Osteoblast (primary cell): ENCODE measurements around the gene MLLT6. TPM values are rescaled to one million over a fixed set of nuclear protein-coding genes. Genes with fewer than 3 reads are reported as not detected.

Experiments
- DNase-seq: peaks from one replicate; pipeline ENCODE4 v3.0.0; 2011; ENCODE audit warnings: low spot score, mixed read lengths; ENCODE audit not compliant: insufficient read length; ENCODE audit errors: missing footprints
- H2AFZ ChIP-seq: 2 replicates; pipeline ENCODE4 v1.6.0; 2011; ENCODE audit warnings: mild to moderate bottlenecking, low read length
- H3K27ac ChIP-seq: 2 replicates; pipeline ENCODE4 v1.5.1; 2011; ENCODE audit warnings: mild to moderate bottlenecking, low read depth, low read length, moderate library complexity
- H3K27me3 ChIP-seq: 2 replicates; pipeline ENCODE4 v1.6.0; 2012; ENCODE audit warnings: mild to moderate bottlenecking, control low read depth, inconsistent platforms, low read length, moderate library complexity; ENCODE audit not compliant: insufficient read depth
- H3K36me3 ChIP-seq: 2 replicates; pipeline ENCODE4 v1.5.1; 2011; ENCODE audit warnings: mild to moderate bottlenecking, low read length, control low read depth, moderate library complexity; ENCODE audit not compliant: insufficient read depth
- H3K4me1 ChIP-seq: 2 replicates; pipeline ENCODE4 v1.5.1; 2011; ENCODE audit warnings: mild to moderate bottlenecking, low read length, control low read depth, moderate library complexity; ENCODE audit not compliant: insufficient read depth
- H3K4me2 ChIP-seq: 2 replicates; pipeline ENCODE4 v1.6.0; 2011; ENCODE audit warnings: mild to moderate bottlenecking, low read length; ENCODE audit not compliant: insufficient read depth
- H3K4me3 ChIP-seq: fragments of 200-600 bp; sonication (generic); 3 replicates; pipeline ENCODE4 v1.5.1; 2012; ENCODE audit warnings: mild to moderate bottlenecking, low read length, inconsistent platforms; ENCODE audit not compliant: insufficient read depth
- H3K79me2 ChIP-seq: 2 replicates; pipeline ENCODE4 v1.6.0; 2012; ENCODE audit warnings: mild to moderate bottlenecking, low read length, control low read depth, inconsistent platforms; ENCODE audit not compliant: insufficient read depth
- H3K9me3 ChIP-seq: 2 replicates; pipeline ENCODE4 v1.5.1; 2011; ENCODE audit warnings: low read depth, low read length, control low read depth
- H4K20me1 ChIP-seq: 2 replicates; pipeline ENCODE4 v1.6.0; 2012; ENCODE audit warnings: mild to moderate bottlenecking, low read length, control low read depth; ENCODE audit not compliant: insufficient read depth
- CTCF ChIP-seq: IDR thresholded peaks from 2 replicates; pipeline ENCODE4 v1.5.1; 2011; ENCODE audit warnings: mild to moderate bottlenecking, low read depth, low read length, moderate library complexity; ENCODE audit errors: extremely low read depth
- total RNA-seq: library from RNA; depleted of rRNA; stranded (reverse); fragments of >200 nt; gene quantifications from 2 replicates; pipeline ENCODE4 v1.2.3, GENCODE V29; 2012

MLLT6 gene
- total RNA-seq, 1 donor: 33.3 TPM

GRCh38 chr17:38762231-38762630 is 57.2 kb downstream of the MLLT6 start:
- TF ChIP-seq CTCF: no peak
- Histone ChIP-seq H3K36me3 (peaks cover 77% of the 10 kb centered on the region), H3K4me2 (no peak overlapping the region), H3K4me1 (no peaks in the 10 kb centered on the region), H4K20me1 (peaks cover 7% of the 10 kb centered on the region), H3K9me3 (no peaks in the 10 kb centered on the region), H3K27ac (no peak overlapping the region), H3K27me3 (no peaks in the 10 kb centered on the region), H3K4me3 (no peak overlapping the region), H3K79me2 (peaks cover 13% of the 10 kb centered on the region), H2AFZ (no peak overlapping the region)
- DNase-seq: no peak

GRCh38 chr17:38766341-38766740 is 61.3 kb downstream of the MLLT6 start:
- H2AFZ ChIP-seq: no peak overlapping the region
- peaks cover 84% of the 10 kb centered on the region for H3K36me3 ChIP-seq

GRCh38 chr17:38768417-38768816 is 63.3 kb downstream of the MLLT6 start:
- H3K79me2 ChIP-seq: peaks cover 4% of the 10 kb centered on the region
- no peak overlapping the region for H3K4me2 ChIP-seq
- H3K27me3 ChIP-seq: no peaks in the 10 kb centered on the region
- H2AFZ ChIP-seq: no peak overlapping the region
- no peak overlapping the region for H3K4me3 ChIP-seq
- peaks cover 81% of the 10 kb centered on the region for H3K36me3 ChIP-seq
- H3K4me1 ChIP-seq: no peaks in the 10 kb centered on the region
- no peak for DNase-seq
- H3K27ac ChIP-seq: no peak overlapping the region
- H3K9me3 ChIP-seq: no peaks in the 10 kb centered on the region
- H4K20me1 ChIP-seq: peaks cover 4% of the 10 kb centered on the region
- TF ChIP-seq CTCF: no peak

More at GRCh38 chr17:38766341-38766740, 61.3 kb downstream of the MLLT6 start:
- H3K4me3 ChIP-seq: no peak overlapping the region
- no peak for DNase-seq
- peaks cover 7% of the 10 kb centered on the region for H4K20me1 ChIP-seq
- no peak for TF ChIP-seq CTCF
- no peaks in the 10 kb centered on the region for H3K27me3 ChIP-seq
- no peaks in the 10 kb centered on the region for H3K9me3 ChIP-seq
- H3K4me1 ChIP-seq: no peaks in the 10 kb centered on the region
- H3K79me2 ChIP-seq: peaks cover 4% of the 10 kb centered on the region
- no peak overlapping the region for H3K27ac ChIP-seq
- no peak overlapping the region for H3K4me2 ChIP-seq

- no peak for DNase-seq
- H3K4me1 ChIP-seq: no peaks in the 10 kb centered on the region
- H3K36me3 ChIP-seq: peaks cover 69% of the 10 kb centered on the region
- H3K27me3 ChIP-seq: no peaks in the 10 kb centered on the region
- H3K9me3 ChIP-seq: no peaks in the 10 kb centered on the region
- no peak overlapping the region for H3K27ac ChIP-seq
- TF ChIP-seq CTCF: no peak
- no peak overlapping the region for H3K4me3 ChIP-seq
- no peak overlapping the region for H3K4me2 ChIP-seq
- no peaks in the 10 kb centered on the region for H3K79me2 ChIP-seq
- no peak overlapping the region for H2AFZ ChIP-seq
- no peaks in the 10 kb centered on the region for H4K20me1 ChIP-seq
Measured at GRCh38 chr17:38773258-38773657, 68.2 kb downstream of the MLLT6 start.
